GM23338 (cell line): ENCODE results near the gene PCDHA13. TPM values are rescaled to one million over a fixed set of nuclear protein-coding genes. Genes with fewer than 3 reads are reported as not detected.

Experiments used
- ATAC-seq: fragments of 200-7000 bp; cut with Tn5 transposase; 3 replicates; pipeline ENCODE4 v1.9.1; 2020
- DNase-seq: peaks from one replicate; pipeline ENCODE4 v3.0.0-alpha.2; 2015; ENCODE audit warnings: low spot score
- H2AFZ ChIP-seq: fragments of 200-600 bp; sonication (generic); 2 replicates; pipeline ENCODE4 v1.8.0; 2016; ENCODE audit warnings: antibody characterized with exemption, mild to moderate bottlenecking, moderate library complexity
- H3F3A ChIP-seq: fragments of 200-600 bp; sonication (generic); replicated peaks from 2 replicates; pipeline ENCODE4 v1.8.0; 2017; ENCODE audit warnings: antibody characterized with exemption, mixed run types, low read depth
- H3K27ac ChIP-seq: fragments of 200-600 bp; sonication (generic); 2 replicates; pipeline ENCODE4 v1.6.1; 2016; ENCODE audit warnings: low read depth
- H3K27me3 ChIP-seq: fragments of 200-600 bp; sonication (generic); 2 replicates; pipeline ENCODE4 v1.8.0; 2016; ENCODE audit warnings: mild to moderate bottlenecking, mixed run types, moderate library complexity; ENCODE audit not compliant: insufficient read depth
- H3K36me3 ChIP-seq: fragments of 200-600 bp; sonication (generic); 2 replicates; pipeline ENCODE4 v1.8.0; 2016; ENCODE audit warnings: mild to moderate bottlenecking; ENCODE audit not compliant: insufficient read depth
- H3K4me1 ChIP-seq: fragments of 200-600 bp; sonication (generic); 2 replicates; pipeline ENCODE4 v1.8.0; 2016; ENCODE audit warnings: mild to moderate bottlenecking, moderate library complexity; ENCODE audit not compliant: insufficient read depth
- H3K4me2 ChIP-seq: fragments of 200-600 bp; sonication (generic); 2 replicates; pipeline ENCODE4 v1.7.1; 2017; ENCODE audit warnings: mixed run types
- H3K4me3 ChIP-seq: fragments of 200-600 bp; sonication (generic); 2 replicates; pipeline ENCODE4 v1.6.1; 2016; ENCODE audit warnings: mixed run types
- H3K79me2 ChIP-seq: fragments of 200-600 bp; sonication (generic); replicated peaks from 2 replicates; pipeline ENCODE4 v1.8.0; 2017; ENCODE audit warnings: mild to moderate bottlenecking; ENCODE audit not compliant: insufficient read depth
- H3K9me2 ChIP-seq: fragments of 200-600 bp; sonication (generic); 2 replicates; pipeline ENCODE4 v1.8.0; 2017; ENCODE audit not compliant: insufficient read depth
- H4K20me1 ChIP-seq: fragments of 200-600 bp; sonication (generic); replicated peaks from 2 replicates; pipeline ENCODE4 v1.8.0; 2017; ENCODE audit warnings: mild to moderate bottlenecking; ENCODE audit not compliant: insufficient read depth
- H3K27ac Mint-ChIP-seq: 2 replicates; pipeline ENCODE4 v1.8.0; 2020; ENCODE audit warnings: inconsistent platforms, mild to moderate bottlenecking, moderate library complexity, mixed read lengths
- H3K27me3 Mint-ChIP-seq: 3 replicates; pipeline ENCODE4 v1.8.0; 2022; ENCODE audit warnings: low read depth, mild to moderate bottlenecking, moderate library complexity, mixed read lengths, inconsistent platforms; ENCODE audit not compliant: insufficient read depth, poor library complexity
- H3K36me3 Mint-ChIP-seq: 3 replicates; pipeline ENCODE4 v1.8.0; 2021; ENCODE audit warnings: low read depth, mild to moderate bottlenecking, inconsistent platforms, moderate library complexity, mixed read lengths
- H3K4me1 Mint-ChIP-seq: 3 replicates; pipeline ENCODE4 v1.8.0; 2020; ENCODE audit warnings: mild to moderate bottlenecking, inconsistent platforms, mixed read lengths
- H3K4me3 Mint-ChIP-seq: 3 replicates; pipeline ENCODE4 v1.8.0; 2021; ENCODE audit warnings: moderate library complexity, mild to moderate bottlenecking, inconsistent platforms, mixed read lengths
- H3K9me3 Mint-ChIP-seq: 3 replicates; pipeline ENCODE4 v1.8.0; 2020; ENCODE audit warnings: moderate library complexity, mild to moderate bottlenecking, inconsistent platforms, mixed read lengths
- CREB1 ChIP-seq: fragments of 250-450 bp; sonication (Bioruptor Pico); IDR thresholded peaks from 2 replicates; pipeline ENCODE4 v1.5.0; 2020; ENCODE audit warnings: low read depth, mild to moderate bottlenecking, moderate library complexity
- CTCF ChIP-seq, 2 experiments: fragments of 200-600 bp in 1 of 2; sonication (generic) in 1 of 2; conservative IDR thresholded peaks; 2 replicates each; pipeline versions ENCODE4 v1.5.1 to v1.6.1; 2016 to 2017; ENCODE audit warnings: antibody characterized with exemption in 2 of 2, low read depth in 2 of 2, mild to moderate bottlenecking in 2 of 2, moderate library complexity in 1 of 2
- ETS1 ChIP-seq: IDR thresholded peaks from 2 replicates; pipeline ENCODE4 v1.6.1; 2016; ENCODE audit warnings: antibody characterized with exemption
- JUNB ChIP-seq: IDR thresholded peaks from one replicate; pipeline ENCODE4 v1.6.1; 2016; ENCODE audit warnings: antibody characterized with exemption; ENCODE audit not compliant: unreplicated experiment
- NANOG ChIP-seq: IDR thresholded peaks from 2 replicates; pipeline ENCODE4 v1.6.1; 2016; ENCODE audit warnings: antibody characterized with exemption, borderline replicate concordance
- POLR2AphosphoS5 ChIP-seq: IDR thresholded peaks from 2 replicates; pipeline ENCODE4 v1.6.1; 2016; ENCODE audit warnings: antibody characterized with exemption, low read depth
- REST ChIP-seq: IDR thresholded peaks from one replicate; pipeline ENCODE4 v1.6.1; 2018; ENCODE audit warnings: antibody characterized with exemption; ENCODE audit not compliant: unreplicated experiment
- polyA plus RNA-seq: library from polyadenylated mRNA; unstranded; fragments of >200 nt; fragmentation: Nextera tagmentation; extraction: Ambion mirVana; gene quantifications from 2 replicates; pipeline ENCODE4 v1.2.1, GENCODE V29; 2016
- total RNA-seq: library from RNA; depleted of rRNA; stranded (reverse); fragments of >200 nt; shearing (Covaris generic); gene quantifications from 2 replicates; pipeline ENCODE4 v1.2.3, GENCODE V29; 2014

PCDHA13 gene
- total and polyA plus RNA-seq, 2 experiments from 2014 or later = 1.2 to 9.8 TPM

- Mint-ChIP-seq H3K4me1 (peaks cover 18% of the 10 kb centered on the region), H3K9me3 (peaks cover 22% of the 10 kb centered on the region; the same call in 2 of the 3 replicates), H3K4me3 (no peak overlapping the region; the same call in 2 of the 3 replicates), H3K36me3 (peaks cover 36% of the 10 kb centered on the region), H3K27me3 (no peaks in the 10 kb centered on the region), H3K27ac (no peak overlapping the region)
- no peaks in the 10 kb centered on the region for H3K27me3 ChIP-seq
- no peaks in the 10 kb centered on the region for H3K9me2 ChIP-seq
- no peak overlapping the region for H3K4me2 ChIP-seq
- peaks cover 29% of the 10 kb centered on the region for H3K79me2 ChIP-seq
- ATAC-seq (no peak), DNase-seq (no peak)
- H4K20me1 ChIP-seq = no peaks in the 10 kb centered on the region; the same call in 1 of the 2 replicates
- H3K4me1 ChIP-seq = peaks cover 15% of the 10 kb centered on the region; the same call in 1 of the 2 replicates
- TF ChIP-seq CREB1 (CRISPR knock-in tag) = no peak
- TF ChIP-seq REST = peak; percentile 59
- no peak for TF ChIP-seq CTCF (conservative IDR thresholded peaks at IDR 0.05; ENCODE audit: low read depth in 2 of 2)
- H3K36me3 ChIP-seq = no peaks in the 10 kb centered on the region; the same call in 1 of the 2 replicates
- no peak overlapping the region for H2AFZ ChIP-seq
- no peak overlapping the region for H3K4me3 ChIP-seq
- no peak overlapping the region for H3K27ac ChIP-seq
- no peaks in the 10 kb centered on the region for H3F3A ChIP-seq
These were observed 11.4 kb upstream of the PCDHA13 start for GRCh38 chr5:140870221-140871201.

- peaks cover 9% of the 10 kb centered on the region; the same call in 1 of the 2 replicates for H4K20me1 ChIP-seq
- no peaks in the 10 kb centered on the region; the same call in 1 of the 2 replicates for H3K36me3 ChIP-seq
- H3K79me2 ChIP-seq = peaks cover 48% of the 10 kb centered on the region
- H3K4me3 ChIP-seq = peak within 1 kb of the TSS; percentile 66
- peak within 1 kb of the TSS; percentile 66; the same call in 1 of the 2 replicates for H2AFZ ChIP-seq
- peak within 1 kb of the TSS; percentile 50 for H3K4me2 ChIP-seq
- H3K27ac Mint-ChIP-seq = peak within 1 kb of the TSS; percentile 98
- peaks cover 6% of the 10 kb centered on the region; the same call in 1 of the 3 replicates for H3K9me3 Mint-ChIP-seq
- peaks cover 29% of the 10 kb centered on the region for H3K36me3 Mint-ChIP-seq
- H3K4me1 Mint-ChIP-seq = peaks cover 17% of the 10 kb centered on the region; the same call in 2 of the 3 replicates
- peaks cover 3% of the 10 kb centered on the region for H3K27me3 Mint-ChIP-seq
- no peaks in the 10 kb centered on the region for H3F3A ChIP-seq
- H3K27ac ChIP-seq = peak within 1 kb of the TSS; percentile 67; the same call in 1 of the 2 replicates
- no peaks in the 10 kb centered on the region for H3K9me2 ChIP-seq
- peak; percentile 80 for ATAC-seq
- DNase-seq = peak; percentile 90
- no peaks in the 10 kb centered on the region for H3K27me3 ChIP-seq
- H3K4me3 Mint-ChIP-seq = peak within 1 kb of the TSS; percentile 97
- TF ChIP-seq CREB1 (CRISPR knock-in tag) (no peak), NANOG (no peak), POLR2AphosphoS5 (peak; percentile 40; the same call in 1 of the 2 replicates), CTCF (conservative IDR thresholded peaks at IDR 0.05; ENCODE audit: low read depth in 2 of 2) (peak; percentile 77 to 87), ETS1 (no peak), JUNB (no peak)
- H3K4me1 ChIP-seq = peaks cover 15% of the 10 kb centered on the region; the same call in 1 of the 2 replicates
These were observed 6.5 kb upstream of the PCDHA13 start, which contains the start of gene PCDHA12 for GRCh38 chr5:140875085-140876065. PCDHA12 (plus strand) TSS chr5:140875308; CDS start chr5:140875473, 165 bp downstream.
